Tibial nerve (tissue), 4 donors: Measurements from ENCODE around the gene WFS1. TPM values are rescaled to one million over a fixed set of nuclear protein-coding genes. Genes with fewer than 3 reads are reported as not detected.

Experiments
- DNase-seq, 2 donors: peaks; one replicate each; pipeline ENCODE4 v3.0.0-alpha.2; 2019; ENCODE audit warnings: low spot score in 2 of 2
- H3K27ac ChIP-seq, 4 donors: fragments of 200-600 bp; sonication (generic) in 3 of 4; one replicate each; pipeline ENCODE4 v1.5.1; 2017 to 2019; ENCODE audit warnings: mild to moderate bottlenecking in 1 of 4
- H3K27me3 ChIP-seq, 2 donors: fragments of 200-600 bp; sonication (generic) in 1 of 2; one replicate each; pipeline versions ENCODE4 v1.5.1 to v1.6.0; 2017 to 2019
- H3K36me3 ChIP-seq, 3 donors: fragments of 200-600 bp; sonication (generic); one replicate each; pipeline ENCODE4 v1.5.1; 2018 to 2019
- H3K4me1 ChIP-seq, 4 donors: fragments of 200-600 bp; sonication (generic) in 3 of 4; one replicate each; pipeline ENCODE4 v1.5.1; 2017 to 2019
- H3K4me3 ChIP-seq, 4 donors: fragments of 200-600 bp; sonication (generic) in 3 of 4; one replicate each; pipeline ENCODE4 v1.5.1; 2017 to 2019; ENCODE audit warnings: mild to moderate bottlenecking in 1 of 4, moderate library complexity in 1 of 4
- H3K9me3 ChIP-seq, 4 donors: fragments of 200-600 bp; sonication (generic) in 3 of 4; one replicate each; pipeline ENCODE4 v1.5.1; 2017 to 2019
- CTCF ChIP-seq, 5 experiments: fragments of 200-600 bp in 3 of 5; fragments of 450-650 bp in 2 of 5; sonication (generic) in 3 of 5; IDR thresholded peaks; one replicate each; pipeline ENCODE4 v1.5.1; 2016 to 2019; ENCODE audit warnings: antibody characterized with exemption in 5 of 5, mild to moderate bottlenecking in 3 of 5, moderate library complexity in 2 of 5
- EP300 ChIP-seq, 2 donors: sonication (generic); formaldehyde crosslinking; IDR thresholded peaks; one replicate each; pipeline ENCODE4 v1.6.1; 2017; ENCODE audit warnings: antibody characterized with exemption in 2 of 2, mild to moderate bottlenecking in 1 of 2
- POLR2A ChIP-seq, 2 donors: fragments of 450-650 bp; IDR thresholded peaks; one replicate each; pipeline ENCODE4 v1.6.1; 2017; ENCODE audit warnings: antibody characterized with exemption in 2 of 2, mild to moderate bottlenecking in 2 of 2, moderate library complexity in 2 of 2
- WGBS, 2 donors: methylation state at CpG; one replicate each; pipeline ENCODE4 v1.1.5; 2018; 5-methylcytosine and 5-hydroxymethylcytosine counted together
- total RNA-seq, 4 donors: library from RNA; depleted of rRNA; stranded (reverse); fragments of >200 nt; gene quantifications; one replicate each; pipeline ENCODE4 v1.1.0, GENCODE V29; 2016

The WFS1 gene
- total RNA-seq, 4 donors from 2014 or later: 52.8 to 125 (median 57.9) TPM

GRCh38 chr4:6322761-6323566 lies 53.3 kb downstream of the WFS1 start:
- peaks cover 0 to 14% (median 0%) of the 10 kb centered on the region in 4 donors for H3K9me3 ChIP-seq

GRCh38 chr4:6324461-6324998 lies 54.9 kb downstream of the WFS1 start:
- peaks cover 0 to 10% (median 0%) of the 10 kb centered on the region in 4 donors for H3K9me3 ChIP-seq
- no peak for TF ChIP-seq CTCF (IDR thresholded peaks at IDR 0.05)
- no peak for TF ChIP-seq POLR2A (IDR thresholded peaks at IDR 0.05)
- no peak for TF ChIP-seq EP300 (IDR thresholded peaks at IDR 0.05)
- H3K4me3 ChIP-seq: no peak overlapping the region
- no peak for DNase-seq
- no peak overlapping the region for H3K27ac ChIP-seq
- H3K4me1 ChIP-seq: peaks cover 0 to 8% (median 0%) of the 10 kb centered on the region in 4 donors
- no peaks in the 10 kb centered on the region for H3K36me3 ChIP-seq
- WGBS, 2 donors: 53 to 54% methylated on average over 15 of the region's 15 CpGs
- peaks cover 0 to 12% of the 10 kb centered on the region in 2 donors for H3K27me3 ChIP-seq

More at GRCh38 chr4:6322761-6323566, 53.3 kb downstream of the WFS1 start:
- H3K27me3 ChIP-seq: peaks cover 0 to 5% of the 10 kb centered on the region in 2 donors
- peaks cover 0 to 8% (median 0%) of the 10 kb centered on the region in 4 donors for H3K4me1 ChIP-seq
- H3K4me3 ChIP-seq: no peak overlapping the region
- WGBS, 2 donors: 77 to 79% methylated on average over 33 of the region's 33 CpGs
- H3K27ac ChIP-seq: no peak overlapping the region
- no peak for DNase-seq
- H3K36me3 ChIP-seq: no peaks in the 10 kb centered on the region
- TF ChIP-seq POLR2A (IDR thresholded peaks at IDR 0.05) (no peak), CTCF (IDR thresholded peaks at IDR 0.05) (no peak), EP300 (IDR thresholded peaks at IDR 0.05) (no peak)

- no peak overlapping the region for H3K27ac ChIP-seq
- H3K27me3 ChIP-seq: peaks cover 0 to 12% of the 10 kb centered on the region in 2 donors
- peaks cover 0 to 8% (median 0%) of the 10 kb centered on the region in 4 donors for H3K4me1 ChIP-seq
- 40 to 51% methylated on average over 22 of the region's 22 CpGs for WGBS, 2 donors
- no peaks in the 10 kb centered on the region for H3K36me3 ChIP-seq
- H3K4me3 ChIP-seq: no peak overlapping the region
- DNase-seq: peak in 1 of 2 donors; percentile 14
- peaks cover 0 to 3% (median 0%) of the 10 kb centered on the region in 4 donors for H3K9me3 ChIP-seq
- TF ChIP-seq POLR2A (IDR thresholded peaks at IDR 0.05) (no peak), EP300 (IDR thresholded peaks at IDR 0.05) (no peak), CTCF (IDR thresholded peaks at IDR 0.05) (no peak)
Observed at GRCh38 chr4:6324999-6325787, 55.5 kb downstream of the WFS1 start.

- Histone ChIP-seq H3K9me3 (no peaks in the 10 kb centered on the region), H3K4me1 (peaks cover 0 to 8% (median 0%) of the 10 kb centered on the region in 4 donors), H3K36me3 (no peaks in the 10 kb centered on the region), H3K27ac (no peak overlapping the region), H3K27me3 (peaks cover 0 to 12% of the 10 kb centered on the region in 2 donors), H3K4me3 (no peak overlapping the region)
- 83 to 89% methylated on average over 12 to 14 of the region's 14 CpGs for whole genome bisulfite sequencing, 2 donors
- no peak for DNase-seq
- TF ChIP-seq POLR2A (IDR thresholded peaks at IDR 0.05): no peak
- no peak for TF ChIP-seq CTCF (IDR thresholded peaks at IDR 0.05)
- TF ChIP-seq EP300 (IDR thresholded peaks at IDR 0.05): no peak
Observed at GRCh38 chr4:6325788-6326290, 56.2 kb downstream of the WFS1 start.
